ENCODE measurements around the gene IL13RA2. TPM values are rescaled to one million over a fixed set of nuclear protein-coding genes. Genes with fewer than 3 reads are reported as not detected.

The IL13RA2 gene
- total RNA-seq, 1 experiment from 2014 or later: not detected

DNA sequence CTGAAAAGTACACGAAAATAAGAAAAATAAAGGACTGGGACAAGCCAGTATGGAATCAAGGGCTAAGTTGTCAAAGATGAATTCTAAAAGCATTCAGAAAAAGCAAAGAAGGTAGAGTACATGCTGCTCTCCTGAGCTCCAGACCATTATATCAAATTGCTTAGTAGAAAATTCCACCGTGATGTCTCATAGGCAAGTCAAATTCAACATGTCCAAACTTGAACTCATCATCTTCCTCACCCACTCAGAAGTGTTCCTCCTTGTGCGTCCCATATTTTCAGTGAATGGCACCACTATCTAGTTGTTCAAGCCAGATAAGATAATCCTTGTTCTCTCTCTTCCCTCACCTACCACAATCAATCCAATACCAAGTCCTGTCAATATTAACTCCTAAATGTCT is 37.5 kb upstream of the IL13RA2 start:
- TF ChIP-seq EGR1 (IDR thresholded peaks at IDR 0.05; ENCODE audit: low read depth) (no peak), JUND (IDR thresholded peaks at IDR 0.05) (no peak), FOSL1 (IDR thresholded peaks at IDR 0.05; ENCODE audit: low read depth) (no peak), ELF1 (IDR thresholded peaks at IDR 0.05; ENCODE audit: borderline replicate concordance, low read depth) (no peak), CBX3 (IDR thresholded peaks at IDR 0.05; ENCODE audit: low read depth) (no peak), EZH2 (IDR thresholded peaks at IDR 0.05) (no peak)
- TF ChIP-seq, protein P1, sequence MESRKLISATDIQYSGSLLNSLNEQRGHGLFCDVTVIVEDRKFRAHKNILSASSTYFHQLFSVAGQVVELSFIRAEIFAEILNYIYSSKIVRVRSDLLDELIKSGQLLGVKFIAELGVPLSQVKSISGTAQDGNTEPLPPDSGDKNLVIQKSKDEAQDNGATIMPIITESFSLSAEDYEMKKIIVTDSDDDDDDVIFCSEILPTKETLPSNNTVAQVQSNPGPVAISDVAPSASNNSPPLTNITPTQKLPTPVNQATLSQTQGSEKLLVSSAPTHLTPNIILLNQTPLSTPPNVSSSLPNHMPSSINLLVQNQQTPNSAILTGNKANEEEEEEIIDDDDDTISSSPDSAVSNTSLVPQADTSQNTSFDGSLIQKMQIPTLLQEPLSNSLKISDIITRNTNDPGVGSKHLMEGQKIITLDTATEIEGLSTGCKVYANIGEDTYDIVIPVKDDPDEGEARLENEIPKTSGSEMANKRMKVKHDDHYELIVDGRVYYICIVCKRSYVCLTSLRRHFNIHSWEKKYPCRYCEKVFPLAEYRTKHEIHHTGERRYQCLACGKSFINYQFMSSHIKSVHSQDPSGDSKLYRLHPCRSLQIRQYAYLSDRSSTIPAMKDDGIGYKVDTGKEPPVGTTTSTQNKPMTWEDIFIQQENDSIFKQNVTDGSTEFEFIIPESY (IDR thresholded peaks at IDR 0.05; ENCODE audit: extremely low read depth, insufficient replicate concordance, low read length): no peak
- POLR2A ChIA-PET: no interaction called here
- H3K27ac ChIP-seq (ENCODE audit: low read depth, low read length): no peak overlapping the region
- no peaks in the 10 kb centered on the region for H3K79me2 ChIP-seq (ENCODE audit: insufficient read depth, low read length)
- no peaks in the 10 kb centered on the region for H3K9me2 ChIP-seq (ENCODE audit: insufficient read depth)
- H3K27me3 ChIP-seq (ENCODE audit: insufficient read depth, low read length): 0 out of 2 replicates have a peak, but pooled peaks cover 2% of the 10 kb centered on the region
- no peaks in the 10 kb centered on the region for H3K36me3 ChIP-seq (ENCODE audit: control insufficient read depth in 1 of 2, insufficient read depth in 2 of 2, low read length in 2 of 2)
- intact Hi-C loops (cut with micrococcal nuclease): no loop called here
- no peaks in the 10 kb centered on the region for H4K20me1 ChIP-seq (ENCODE audit: insufficient read depth)
- H2AFZ ChIP-seq (ENCODE audit: low read depth, low read length, poor library complexity, severe bottlenecking): no peak overlapping the region
- no peak for ATAC-seq
- H3K9me3 ChIP-seq (ENCODE audit: control insufficient read depth in 1 of 2, insufficient read depth in 1 of 2, low read depth in 1 of 2, low read length in 2 of 2): no peaks in the 10 kb centered on the region
- H3K4me2 ChIP-seq (ENCODE audit: low read length): no peak overlapping the region
- H3K4me1 ChIP-seq (ENCODE audit: control insufficient read depth in 1 of 2, insufficient read depth in 2 of 2, low read length in 2 of 2): no peaks in the 10 kb centered on the region
- RAD21 ChIA-PET (ENCODE audit: low non-redundant PET in 1 of 2, low total read pairs in 2 of 2, uncharacterized antibody in 2 of 2, unreplicated experiment in 2 of 2): no interaction called here
- no peak for DNase-seq (ENCODE audit: low read depth, low spot score)
- H3K4me3 ChIP-seq (replicated peaks in 1 of 2; ENCODE audit: low read depth in 1 of 2, low read length in 2 of 2): no peak overlapping the region
- no TSS peak for BruUV-seq (replicated peaks)
- no peak overlapping the region for H3K9ac ChIP-seq (ENCODE audit: low read length)
- CTCF ChIA-PET: no interaction called here

DNA sequence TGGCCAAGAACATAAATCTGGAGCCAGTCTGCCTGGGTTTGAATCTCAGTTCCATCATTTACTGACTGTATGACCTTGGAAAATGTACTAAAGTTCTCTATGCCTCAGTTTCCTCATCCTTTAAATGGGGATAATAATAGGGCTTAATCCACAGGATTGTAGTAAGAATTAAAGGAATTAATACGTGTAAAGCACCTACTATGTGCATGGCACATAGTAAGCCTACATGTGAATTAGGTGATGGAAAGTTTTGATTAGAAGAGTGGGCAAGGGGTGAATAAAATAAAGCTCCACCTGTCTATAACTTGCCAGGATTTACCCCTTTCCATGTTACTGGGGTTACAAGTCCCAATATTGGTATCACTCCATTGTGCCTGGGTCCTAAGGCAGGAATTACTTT is 35.8 kb upstream of the IL13RA2 start:
- Histone ChIP-seq H3K4me1 (ENCODE audit: control insufficient read depth in 1 of 2, insufficient read depth in 2 of 2, low read length in 2 of 2) (no peaks in the 10 kb centered on the region), H3K9ac (ENCODE audit: low read length) (no peak overlapping the region), H3K36me3 (ENCODE audit: control insufficient read depth in 1 of 2, insufficient read depth in 2 of 2, low read length in 2 of 2) (no peaks in the 10 kb centered on the region), H3K9me3 (ENCODE audit: control insufficient read depth in 1 of 2, insufficient read depth in 1 of 2, low read depth in 1 of 2, low read length in 2 of 2) (no peaks in the 10 kb centered on the region), H3K27ac (ENCODE audit: low read depth, low read length) (no peak overlapping the region), H3K27me3 (ENCODE audit: insufficient read depth, low read length) (0 out of 2 replicates have a peak, but pooled peaks cover 2% of the 10 kb centered on the region), H4K20me1 (ENCODE audit: insufficient read depth) (no peaks in the 10 kb centered on the region), H3K9me2 (ENCODE audit: insufficient read depth) (no peaks in the 10 kb centered on the region), H3K4me2 (ENCODE audit: low read length) (no peak overlapping the region), H3K4me3 (replicated peaks in 1 of 2; ENCODE audit: low read depth in 1 of 2, low read length in 2 of 2) (no peak overlapping the region), H2AFZ (ENCODE audit: low read depth, low read length, poor library complexity, severe bottlenecking) (no peak overlapping the region), H3K79me2 (ENCODE audit: insufficient read depth, low read length) (no peaks in the 10 kb centered on the region)
- CTCF ChIA-PET: no interaction called here
- RAD21 ChIA-PET (ENCODE audit: low non-redundant PET in 1 of 2, low total read pairs in 2 of 2, uncharacterized antibody in 2 of 2, unreplicated experiment in 2 of 2): no interaction called here
- ATAC-seq (no peak), DNase-seq (ENCODE audit: low read depth, low spot score) (no peak)
- TF ChIP-seq CBX3 (IDR thresholded peaks at IDR 0.05; ENCODE audit: low read depth) (no peak), SRF (IDR thresholded peaks at IDR 0.05; ENCODE audit: low read depth) (no peak), EZH2 (IDR thresholded peaks at IDR 0.05) (no peak), MAX (IDR thresholded peaks at IDR 0.05) (no peak), SIN3A (IDR thresholded peaks at IDR 0.05; ENCODE audit: low read depth) (no peak), CEBPB (IDR thresholded peaks at IDR 0.05; ENCODE audit: low read depth) (no peak), ZNF274 (IDR thresholded peaks at IDR 0.05; ENCODE audit: low read depth, low read length) (no peak), TCF7L2 (IDR thresholded peaks at IDR 0.05; ENCODE audit: borderline replicate concordance, extremely low read depth, insufficient read depth, insufficient read length) (no peak), POLR2A (IDR thresholded peaks at IDR 0.05; ENCODE audit: borderline replicate concordance, extremely low read depth, insufficient read depth, insufficient read length) (no peak)
- intact Hi-C loops (cut with micrococcal nuclease): no loop called here
- no TSS peak for BruUV-seq (replicated peaks)
- POLR2A ChIA-PET: no interaction called here

Measured in HCT116 (cell line).